Naive B cell (primary cell): ENCODE data around the gene STN1. TPM values are rescaled to one million over a fixed set of nuclear protein-coding genes. Genes with fewer than 3 reads are reported as not detected.
A peak's percentile ranks its signal among the peaks of the same experiment; 100 is the strongest.

ENCODE experiments used
- ATAC-seq, 2 donors: fragments of 150-1000 bp; cut with Tn5 transposase; 2 replicates each; pipeline ENCODE4 v1.10.0; 2021; ENCODE audit warnings: low read depth in 2 of 2, mild to moderate bottlenecking in 2 of 2, moderate library complexity in 2 of 2
- DNase-seq: peaks from one replicate; pipeline ENCODE4 v3.0.0; 2022
- H3K27ac Mint-ChIP-seq, 6 donors: one replicate each; pipeline ENCODE4 v1.8.0; 2020 to 2022; ENCODE audit warnings: mild to moderate bottlenecking in 6 of 6, mixed read lengths in 6 of 6, moderate library complexity in 5 of 6, inconsistent platforms in 2 of 6
- H3K27me3 Mint-ChIP-seq, 3 donors: one replicate each; pipeline ENCODE4 v1.8.0; 2021 to 2022; ENCODE audit warnings: mixed read lengths in 3 of 3, mild to moderate bottlenecking in 1 of 3
- H3K36me3 Mint-ChIP-seq, 2 donors: one replicate each; pipeline ENCODE4 v1.8.0; 2020 to 2022; ENCODE audit warnings: mixed read lengths in 2 of 2, inconsistent platforms in 1 of 2, mild to moderate bottlenecking in 1 of 2
- H3K4me1 Mint-ChIP-seq, 3 donors: one replicate each; pipeline ENCODE4 v1.8.0; 2020 to 2022; ENCODE audit warnings: mixed read lengths in 3 of 3, inconsistent platforms in 1 of 3, mild to moderate bottlenecking in 1 of 3, moderate library complexity in 1 of 3
- H3K4me3 Mint-ChIP-seq, 8 donors: one replicate each; pipeline ENCODE4 v1.8.0; 2020 to 2022; ENCODE audit warnings: mild to moderate bottlenecking in 8 of 8, mixed read lengths in 8 of 8, moderate library complexity in 8 of 8, inconsistent platforms in 2 of 8
- H3K9me3 Mint-ChIP-seq, 7 donors: one replicate each; pipeline ENCODE4 v1.8.0; 2020 to 2022; ENCODE audit warnings: mixed read lengths in 7 of 7, mild to moderate bottlenecking in 5 of 7, inconsistent platforms in 2 of 7, moderate library complexity in 1 of 7
- polyA plus RNA-seq, 6 donors: library from polyadenylated mRNA; unstranded; fragments of 300-500 nt; fragmentation: Illumina TruSeq; gene quantifications; one replicate each; pipeline ENCODE4 v1.2.3, GENCODE V29; 2021; ENCODE audit warnings: low read depth in 6 of 6

STN1 gene
- polyA plus RNA-seq, 6 donors from 2014 or later, result 28.6 to 39.0 (median 32.7) TPM

- Mint-ChIP-seq H3K36me3 (no peaks in the 10 kb centered on the region), H3K4me1 (peaks cover 0 to 5% (median 3%) of the 10 kb centered on the region in 3 donors), H3K4me3 (no peak overlapping the region), H3K27ac (no peak overlapping the region), H3K27me3 (peaks cover 0 to 18% (median 0%) of the 10 kb centered on the region in 3 donors), H3K9me3 (no peaks in the 10 kb centered on the region)
- DNase-seq, result no peak
- ATAC-seq, result no peak
Observed at GRCh38 chr10:103839872-103840739, 77.9 kb downstream of the STN1 start.

GRCh38 chr10:103839519-103839871 is 78.5 kb downstream of the STN1 start:
- no peak overlapping the region for H3K27ac Mint-ChIP-seq
- DNase-seq (no peak), ATAC-seq (no peak)
- H3K4me3 Mint-ChIP-seq, result no peak overlapping the region
- H3K36me3 Mint-ChIP-seq, result no peaks in the 10 kb centered on the region
- H3K4me1 Mint-ChIP-seq, result peaks cover 0 to 3% (median 0%) of the 10 kb centered on the region in 3 donors
- peaks cover 0 to 18% (median 0%) of the 10 kb centered on the region in 3 donors for H3K27me3 Mint-ChIP-seq
- no peaks in the 10 kb centered on the region for H3K9me3 Mint-ChIP-seq

GRCh38 chr10:103838862-103839518 is 79.0 kb downstream of the STN1 start:
- H3K36me3 Mint-ChIP-seq, result no peaks in the 10 kb centered on the region
- peaks cover 0 to 3% (median 0%) of the 10 kb centered on the region in 3 donors for H3K4me1 Mint-ChIP-seq
- ATAC-seq, result no peak
- no peak overlapping the region for H3K27ac Mint-ChIP-seq
- H3K4me3 Mint-ChIP-seq, result no peak overlapping the region
- DNase-seq, result no peak
- H3K9me3 Mint-ChIP-seq, result no peaks in the 10 kb centered on the region
- peaks cover 0 to 18% (median 0%) of the 10 kb centered on the region in 3 donors for H3K27me3 Mint-ChIP-seq

GRCh38 chr10:103838070-103838395 is 80.0 kb downstream of the STN1 start:
- H3K27ac Mint-ChIP-seq, result no peak overlapping the region
- no peaks in the 10 kb centered on the region for H3K36me3 Mint-ChIP-seq
- H3K4me3 Mint-ChIP-seq, result no peak overlapping the region
- H3K9me3 Mint-ChIP-seq, result peaks cover 0 to 3% (median 0%) of the 10 kb centered on the region in 7 donors
- H3K4me1 Mint-ChIP-seq, result peaks cover 0 to 3% (median 3%) of the 10 kb centered on the region in 3 donors
- DNase-seq (no peak), ATAC-seq (no peak)
- peaks cover 0 to 18% (median 0%) of the 10 kb centered on the region in 3 donors for H3K27me3 Mint-ChIP-seq

- DNase-seq, result no peak
- H3K4me3 Mint-ChIP-seq, result no peak overlapping the region
- H3K9me3 Mint-ChIP-seq, result peaks cover 0 to 5% (median 0%) of the 10 kb centered on the region in 7 donors
- H3K27me3 Mint-ChIP-seq, result peaks cover 0 to 16% (median 0%) of the 10 kb centered on the region in 3 donors
- peak overlapping the region in 1 of 6 donors; percentile 67 for H3K27ac Mint-ChIP-seq
- ATAC-seq, result no peak
- H3K4me1 Mint-ChIP-seq, result peaks cover 0 to 3% (median 3%) of the 10 kb centered on the region in 3 donors
- no peaks in the 10 kb centered on the region for H3K36me3 Mint-ChIP-seq
Observed at GRCh38 chr10:103837370-103838069, 80.5 kb downstream of the STN1 start.

GRCh38 chr10:103836861-103837260 is 81.1 kb downstream of the STN1 start:
- Mint-ChIP-seq H3K4me1 (peaks cover 0 to 3% (median 3%) of the 10 kb centered on the region in 3 donors), H3K4me3 (no peak overlapping the region), H3K27ac (peak overlapping the region in 2 of 6 donors; percentile 28 to 67), H3K36me3 (no peaks in the 10 kb centered on the region), H3K9me3 (peaks cover 0 to 7% (median 0%) of the 10 kb centered on the region in 7 donors), H3K27me3 (peaks cover 0 to 12% (median 0%) of the 10 kb centered on the region in 3 donors)
- DNase-seq (no peak), ATAC-seq (no peak)

- Mint-ChIP-seq H3K9me3 (peaks cover 0 to 10% (median 0%) of the 10 kb centered on the region in 7 donors), H3K4me1 (peaks cover 0 to 3% (median 0%) of the 10 kb centered on the region in 3 donors), H3K36me3 (no peaks in the 10 kb centered on the region), H3K27me3 (peaks cover 0 to 12% (median 0%) of the 10 kb centered on the region in 3 donors), H3K4me3 (no peak overlapping the region), H3K27ac (peak overlapping the region in 1 of 6 donors; percentile 0)
- ATAC-seq, result no peak
- DNase-seq, result no peak
Observed at GRCh38 chr10:103836273-103836672, 81.7 kb downstream of the STN1 start.

GRCh38 chr10:103835096-103836050 is 82.6 kb downstream of the STN1 start:
- Mint-ChIP-seq H3K27ac (peak overlapping the region in 1 of 6 donors; percentile 11), H3K4me3 (peak overlapping the region in 1 of 8 donors; percentile 17)
- ATAC-seq, result no peak

GRCh38 chr10:103834436-103835095 is 83.4 kb downstream of the STN1 start:
- Mint-ChIP-seq H3K4me1 (peaks cover 0 to 3% (median 0%) of the 10 kb centered on the region in 3 donors), H3K9me3 (peaks cover 0 to 10% (median 0%) of the 10 kb centered on the region in 7 donors), H3K36me3 (no peaks in the 10 kb centered on the region), H3K27ac (no peak overlapping the region), H3K4me3 (no peak overlapping the region), H3K27me3 (peaks cover 0 to 6% (median 0%) of the 10 kb centered on the region in 3 donors)
- ATAC-seq (no peak), DNase-seq (no peak)

More at GRCh38 chr10:103835096-103836050, 82.6 kb downstream of the STN1 start:
- peaks cover 0 to 3% (median 0%) of the 10 kb centered on the region in 3 donors for H3K4me1 Mint-ChIP-seq
- no peaks in the 10 kb centered on the region for H3K36me3 Mint-ChIP-seq
- no peak for DNase-seq
- H3K27me3 Mint-ChIP-seq, result peaks cover 0 to 6% (median 0%) of the 10 kb centered on the region in 3 donors
- peaks cover 0 to 10% (median 0%) of the 10 kb centered on the region in 7 donors for H3K9me3 Mint-ChIP-seq

- Mint-ChIP-seq H3K4me1 (peaks cover 0 to 4% (median 3%) of the 10 kb centered on the region in 3 donors), H3K36me3 (no peaks in the 10 kb centered on the region), H3K27ac (peak overlapping the region in 1 of 6 donors; percentile 22), H3K27me3 (peaks cover 3 to 4% (median 4%) of the 10 kb centered on the region in 3 donors), H3K9me3 (peaks cover 0 to 10% (median 0%) of the 10 kb centered on the region in 7 donors), H3K4me3 (no peak overlapping the region)
- DNase-seq, result no peak
- no peak for ATAC-seq
Observed at GRCh38 chr10:103833731-103834365, 84.1 kb downstream of the STN1 start.

- Mint-ChIP-seq H3K9me3 (peaks cover 0 to 10% (median 0%) of the 10 kb centered on the region in 7 donors), H3K27me3 (peaks cover 4 to 7% (median 5%) of the 10 kb centered on the region in 3 donors), H3K27ac (no peak overlapping the region), H3K36me3 (no peaks in the 10 kb centered on the region), H3K4me3 (no peak overlapping the region), H3K4me1 (peaks cover 0 to 8% (median 6%) of the 10 kb centered on the region in 3 donors)
- DNase-seq, result no peak
- no peak for ATAC-seq
Observed at GRCh38 chr10:103832806-103833205, 85.2 kb downstream of the STN1 start.
